HG02678 (cell line): ENCODE data around the gene NDUFB2.
"Not testable (repeated sequence)": the region's sequence is repeated elsewhere in the genome, so short reads cannot be mapped to it uniquely, and the experiment has no call there.

Experiments
- ATAC-seq: cut with Tn5 transposase; IDR thresholded peaks from one replicate; pipeline ENCODE4 v1.9.1; 2021; ENCODE audit warnings: mild to moderate bottlenecking, moderate library complexity; ENCODE audit not compliant: unreplicated experiment

Gene NDUFB2

GRCh38 chr7:140734096-140734495 is 37.6 kb downstream of the NDUFB2 start:
- ATAC-seq, result no peak

- no peak for ATAC-seq
These were observed 38.2 kb downstream of the NDUFB2 start for GRCh38 chr7:140734729-140735128.

- ATAC-seq, result no peak
These were observed 41.8 kb downstream of the NDUFB2 start for GRCh38 chr7:140738280-140738679.

- ATAC-seq, result not testable (repeated sequence)
These were observed 46.7 kb downstream of the NDUFB2 start for GRCh38 chr7:140743255-140743654.

GRCh38 chr7:140744005-140744404 is 47.5 kb downstream of the NDUFB2 start:
- ATAC-seq, result no peak

- ATAC-seq, result no peak
These were observed 49.0 kb downstream of the NDUFB2 start for GRCh38 chr7:140745266-140746058.

GRCh38 chr7:140746751-140747150 is 50.2 kb downstream of the NDUFB2 start:
- ATAC-seq, result no peak

- no peak for ATAC-seq
These were observed 56.0 kb downstream of the NDUFB2 start for GRCh38 chr7:140752533-140752932.

- no peak for ATAC-seq
These were observed 58.0 kb downstream of the NDUFB2 start for GRCh38 chr7:140754506-140754905.
